ENCODE measurements around the gene EPC2.

DNA sequence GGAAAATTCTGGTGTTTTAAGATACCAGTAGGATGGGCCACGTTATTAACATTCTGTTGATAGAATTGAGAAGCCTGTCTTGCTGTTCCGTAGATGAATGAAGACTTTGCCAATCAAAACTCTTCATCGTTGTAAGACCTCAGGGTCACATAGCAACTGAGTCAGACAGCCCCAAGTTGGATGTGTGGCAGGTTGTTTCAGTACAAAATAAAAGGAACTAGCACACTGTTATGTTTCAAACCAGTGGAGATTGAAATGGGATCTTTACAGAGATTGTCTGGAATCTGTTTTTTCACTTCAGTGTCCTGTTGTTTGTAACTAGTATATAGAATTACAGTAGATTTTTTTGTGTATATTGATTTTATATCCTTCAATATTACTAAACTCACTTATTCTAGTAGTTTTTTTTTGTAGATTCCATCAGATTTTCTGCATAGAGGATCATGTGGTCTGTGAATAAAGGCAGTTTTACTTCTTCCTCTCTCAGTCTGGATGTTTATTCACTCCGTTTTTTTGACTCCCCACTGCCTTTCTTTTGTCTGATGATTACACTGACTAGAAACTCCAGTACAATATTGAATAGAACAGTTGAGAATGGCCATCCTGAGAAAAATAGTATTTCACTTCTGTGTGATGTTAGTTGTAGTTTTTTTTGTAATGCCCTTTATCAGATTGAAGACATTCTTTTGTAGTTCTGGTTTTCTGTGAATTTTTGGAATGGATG, 22.7 kb downstream of the EPC2 start:
- TF ChIP-seq, protein P1, sequence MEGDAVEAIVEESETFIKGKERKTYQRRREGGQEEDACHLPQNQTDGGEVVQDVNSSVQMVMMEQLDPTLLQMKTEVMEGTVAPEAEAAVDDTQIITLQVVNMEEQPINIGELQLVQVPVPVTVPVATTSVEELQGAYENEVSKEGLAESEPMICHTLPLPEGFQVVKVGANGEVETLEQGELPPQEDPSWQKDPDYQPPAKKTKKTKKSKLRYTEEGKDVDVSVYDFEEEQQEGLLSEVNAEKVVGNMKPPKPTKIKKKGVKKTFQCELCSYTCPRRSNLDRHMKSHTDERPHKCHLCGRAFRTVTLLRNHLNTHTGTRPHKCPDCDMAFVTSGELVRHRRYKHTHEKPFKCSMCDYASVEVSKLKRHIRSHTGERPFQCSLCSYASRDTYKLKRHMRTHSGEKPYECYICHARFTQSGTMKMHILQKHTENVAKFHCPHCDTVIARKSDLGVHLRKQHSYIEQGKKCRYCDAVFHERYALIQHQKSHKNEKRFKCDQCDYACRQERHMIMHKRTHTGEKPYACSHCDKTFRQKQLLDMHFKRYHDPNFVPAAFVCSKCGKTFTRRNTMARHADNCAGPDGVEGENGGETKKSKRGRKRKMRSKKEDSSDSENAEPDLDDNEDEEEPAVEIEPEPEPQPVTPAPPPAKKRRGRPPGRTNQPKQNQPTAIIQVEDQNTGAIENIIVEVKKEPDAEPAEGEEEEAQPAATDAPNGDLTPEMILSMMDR (IDR thresholded peaks at IDR 0.05): no peak
- no peak for TF ChIP-seq FOXM1 (IDR thresholded peaks at IDR 0.05; ENCODE audit: low read depth)
- no peak for TF ChIP-seq YY1 (IDR thresholded peaks at IDR 0.05; ENCODE audit: low read depth)
- no peak for TF ChIP-seq POLR2AphosphoS5 (IDR thresholded peaks at IDR 0.05; ENCODE audit: low read depth, low read length)
- TF ChIP-seq RXRA (IDR thresholded peaks at IDR 0.05; ENCODE audit: borderline replicate concordance, low read depth): no peak
- TF ChIP-seq RAD21 (IDR thresholded peaks at IDR 0.05; ENCODE audit: low read length): no peak
- TF ChIP-seq MXI1 (IDR thresholded peaks at IDR 0.05; ENCODE audit: low read depth, low read length): no peak
- TF ChIP-seq EP300 (IDR thresholded peaks at IDR 0.05; ENCODE audit: borderline replicate concordance in 1 of 2, low read depth in 1 of 2, low read length in 1 of 2): no peak
- TF ChIP-seq EZH2phosphoT487 (IDR thresholded peaks at IDR 0.05; ENCODE audit: borderline replicate concordance, low read depth): no peak
- TF ChIP-seq CHD2 (IDR thresholded peaks at IDR 0.05; ENCODE audit: low read length, partially characterized antibody): no peak
- TF ChIP-seq GATA2 (CRISPR knock-in tag; IDR thresholded peaks at IDR 0.05): no peak
